GM13976 (cell line): ENCODE results near the gene CARNS1.

Experiments
- DNase-seq: peaks from one replicate; pipeline ENCODE4 v3.0.0; 2012; ENCODE audit warnings: low spot score
- CTCF ChIP-seq: IDR thresholded peaks from 2 replicates; pipeline ENCODE4 v1.5.1; 2012; ENCODE audit warnings: borderline replicate concordance, mild to moderate bottlenecking; ENCODE audit not compliant: insufficient read depth; ENCODE audit errors: extremely low read depth, missing control alignments, control extremely low read depth
- in situ Hi-C: fragments of 300-500 bp; cut with MboI; formaldehyde crosslinking; loops from one replicate; pipeline ENCODE4 v1.12.0; 2022; ENCODE audit warnings: low sequenced_read_pairs, mixed read lengths, inconsistent platforms; ENCODE audit not compliant: unreplicated experiment

Gene CARNS1

GRCh38 chr11:67392183-67392715, 23.2 kb upstream of the CARNS1 start:
- DNase-seq: no peak
- in situ Hi-C loops: no loop called here
- no peak for TF ChIP-seq CTCF

GRCh38 chr11:67393437-67393836, 22.0 kb upstream of the CARNS1 start:
- no peak for DNase-seq
- no peak for TF ChIP-seq CTCF
- in situ Hi-C loops: no loop called here

- in situ Hi-C loops: no loop called here
- no peak for DNase-seq
- TF ChIP-seq CTCF: no peak
These were observed 21.5 kb upstream of the CARNS1 start for GRCh38 chr11:67393990-67394389.

GRCh38 chr11:67395555-67396258, 19.8 kb upstream of the CARNS1 start:
- no peak for TF ChIP-seq CTCF
- in situ Hi-C loops: no loop called here
- DNase-seq: no peak

GRCh38 chr11:67396259-67396581, 19.3 kb upstream of the CARNS1 start:
- DNase-seq: no peak
- in situ Hi-C loops: no loop called here
- TF ChIP-seq CTCF: no peak

- DNase-seq: no peak
- in situ Hi-C loops: no loop called here
- TF ChIP-seq CTCF: no peak
These were observed 18.7 kb upstream of the CARNS1 start for GRCh38 chr11:67396587-67397389.

- in situ Hi-C loops: no loop called here
- TF ChIP-seq CTCF: no peak
- no peak for DNase-seq
These were observed 17.9 kb upstream of the CARNS1 start for GRCh38 chr11:67397536-67397935.
